Fibroblast of skin of right quadriceps (primary cell): Measurements from ENCODE around the gene TMEM178A.
"Not testable (repeated sequence)": the region's sequence is repeated elsewhere in the genome, so short reads cannot be mapped to it uniquely, and the experiment has no call there.

ENCODE experiments used
- DNase-seq: peaks from one replicate; pipeline ENCODE4 v3.0.0-alpha.2; 2013

TMEM178A gene

DNA sequence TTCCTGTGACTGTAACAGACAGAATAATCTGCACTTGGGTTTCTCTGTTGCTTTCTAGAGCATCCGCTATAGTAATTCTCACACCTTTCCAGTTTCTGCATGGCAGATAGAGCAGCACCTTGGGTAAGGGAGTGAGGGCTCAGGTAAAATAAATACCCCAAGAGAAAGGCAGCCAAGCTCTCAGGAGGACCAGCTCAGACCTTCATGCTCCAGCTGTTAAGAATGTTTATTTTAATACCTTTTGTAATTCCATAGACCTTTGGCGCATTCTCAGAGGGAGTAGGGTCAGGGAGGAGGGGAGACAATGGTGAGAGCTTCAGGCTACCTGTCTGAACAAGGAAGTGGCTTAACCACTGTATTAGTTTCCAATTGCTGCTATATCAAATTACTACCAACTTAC, 16.2 kb upstream of the TMEM178A start:
- no peak for DNase-seq

DNA sequence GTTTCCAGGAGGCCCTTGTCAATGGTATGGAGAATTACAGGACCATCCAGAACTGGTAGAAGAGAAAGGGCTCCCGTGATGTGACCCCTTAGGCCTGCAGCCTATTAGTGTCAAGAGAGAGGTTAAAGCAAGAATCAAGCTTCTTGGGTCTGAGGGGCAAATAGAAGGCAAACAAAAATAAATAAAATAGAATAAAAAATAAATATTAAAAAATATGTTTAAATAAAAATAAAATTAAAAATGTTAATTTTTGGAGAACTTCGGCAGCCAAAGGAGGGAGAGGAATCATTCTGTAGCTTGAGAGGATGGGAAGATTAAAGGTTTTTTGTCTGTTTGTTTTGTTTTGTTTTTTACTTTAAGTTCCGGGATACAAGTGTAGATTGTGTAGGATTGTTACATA, 15.2 kb upstream of the TMEM178A start:
- no peak for DNase-seq

DNA sequence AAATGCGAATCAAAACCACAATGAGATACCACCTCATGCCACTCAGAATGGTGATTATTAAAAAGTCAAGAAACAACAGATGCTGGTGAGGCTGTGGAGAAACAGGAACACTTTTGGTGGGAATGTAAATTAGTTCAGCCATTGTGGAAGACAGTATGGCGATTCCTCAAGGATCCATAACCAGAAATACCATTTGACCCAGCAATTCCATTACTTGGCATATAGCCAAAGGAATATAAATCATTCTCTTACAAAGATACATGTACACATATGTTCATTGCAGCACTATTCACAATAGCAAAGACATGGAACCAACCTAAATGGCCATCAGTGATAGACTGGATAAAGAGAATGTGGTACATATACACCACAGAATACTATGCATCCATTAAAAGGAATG, 9.5 kb upstream of the TMEM178A start:
- not testable (repeated sequence) for DNase-seq

DNA sequence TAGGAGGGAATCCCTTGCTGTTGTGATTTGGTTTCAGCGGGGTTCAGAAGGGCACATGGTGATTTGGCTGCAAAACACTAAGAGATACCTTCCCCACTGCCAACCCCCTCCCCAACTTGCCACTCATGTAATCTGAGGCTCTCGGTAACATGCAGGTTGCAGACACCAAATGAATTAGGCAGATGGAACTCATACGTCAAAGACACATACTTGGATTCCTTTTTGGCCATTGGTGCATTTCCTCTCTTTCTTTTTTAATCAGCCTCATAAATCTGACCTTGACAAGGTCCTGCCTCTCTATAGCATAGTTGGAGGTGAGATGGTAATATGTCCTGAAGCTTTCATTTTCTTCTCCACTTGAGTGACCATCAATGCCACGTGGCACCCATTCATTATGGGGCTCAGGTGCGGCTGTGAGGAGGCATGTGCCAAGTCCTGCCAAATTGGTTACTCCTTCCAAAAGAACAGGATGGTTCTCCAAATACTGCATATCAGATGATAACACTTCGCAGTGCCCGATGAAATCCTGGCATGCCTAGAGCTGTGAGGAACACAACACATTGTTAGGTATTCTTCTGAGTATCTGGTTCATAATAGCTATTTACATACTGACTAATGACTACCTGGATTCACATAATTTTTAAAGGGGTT, 8.3 kb upstream of the TMEM178A start:
- DNase-seq: no peak

DNA sequence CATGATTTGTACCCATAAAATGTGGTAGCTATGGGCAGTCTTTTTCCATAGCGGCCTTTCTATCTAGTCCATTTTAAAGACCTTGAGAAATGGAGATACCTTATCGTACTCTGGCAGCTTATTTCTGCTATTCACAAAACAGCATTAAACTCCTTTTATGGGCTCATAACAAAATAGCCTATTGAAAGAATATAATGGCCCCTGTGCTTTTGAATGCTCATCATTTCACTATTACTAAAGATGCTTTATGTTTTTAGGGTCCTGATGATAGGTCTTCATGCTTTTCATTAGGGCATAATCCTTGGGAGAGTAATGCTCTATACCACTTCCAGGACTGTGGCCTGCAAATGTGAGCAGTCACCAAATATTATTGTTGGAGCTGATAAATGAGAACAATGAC, 7.3 kb upstream of the TMEM178A start:
- no peak for DNase-seq

DNA sequence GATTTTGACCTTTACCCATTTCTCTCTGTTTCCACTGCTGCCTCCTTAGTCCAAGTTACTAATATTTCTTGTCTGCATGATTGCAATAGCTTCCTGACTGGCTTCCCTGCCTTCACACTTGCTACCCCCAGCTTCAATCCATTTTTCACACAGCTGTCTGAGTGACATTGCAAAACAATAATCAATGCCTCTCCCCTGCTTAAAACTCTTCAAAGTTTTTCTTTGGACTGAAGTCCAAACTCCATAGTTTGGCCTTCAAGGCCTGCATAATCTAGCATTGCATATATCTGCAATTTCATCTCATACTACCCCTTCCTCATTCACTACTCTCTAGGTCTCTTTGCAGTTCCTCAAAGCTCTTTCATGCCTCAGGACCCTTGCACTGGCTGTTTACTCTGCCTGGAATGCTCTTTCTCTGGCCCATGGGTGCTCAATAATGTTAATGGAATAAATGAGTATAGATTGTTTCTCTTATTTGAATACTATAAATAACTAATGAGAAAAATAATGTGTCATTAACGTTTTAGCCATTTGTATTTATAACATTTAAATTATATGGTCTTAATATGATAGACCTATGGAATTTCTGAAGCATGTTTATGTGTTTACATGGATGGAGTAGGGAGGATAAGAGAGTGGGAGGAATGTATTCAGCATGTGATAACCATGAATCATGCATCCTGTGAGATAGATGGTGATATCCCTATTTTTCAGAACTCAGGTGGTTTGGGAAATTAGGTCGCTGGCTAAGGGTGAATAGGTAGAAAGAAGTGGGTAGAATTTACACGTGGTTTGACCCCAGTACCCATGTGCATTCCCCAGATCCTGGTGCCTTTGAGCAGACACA, 5.7 kb upstream of the TMEM178A start:
- no peak for DNase-seq

DNA sequence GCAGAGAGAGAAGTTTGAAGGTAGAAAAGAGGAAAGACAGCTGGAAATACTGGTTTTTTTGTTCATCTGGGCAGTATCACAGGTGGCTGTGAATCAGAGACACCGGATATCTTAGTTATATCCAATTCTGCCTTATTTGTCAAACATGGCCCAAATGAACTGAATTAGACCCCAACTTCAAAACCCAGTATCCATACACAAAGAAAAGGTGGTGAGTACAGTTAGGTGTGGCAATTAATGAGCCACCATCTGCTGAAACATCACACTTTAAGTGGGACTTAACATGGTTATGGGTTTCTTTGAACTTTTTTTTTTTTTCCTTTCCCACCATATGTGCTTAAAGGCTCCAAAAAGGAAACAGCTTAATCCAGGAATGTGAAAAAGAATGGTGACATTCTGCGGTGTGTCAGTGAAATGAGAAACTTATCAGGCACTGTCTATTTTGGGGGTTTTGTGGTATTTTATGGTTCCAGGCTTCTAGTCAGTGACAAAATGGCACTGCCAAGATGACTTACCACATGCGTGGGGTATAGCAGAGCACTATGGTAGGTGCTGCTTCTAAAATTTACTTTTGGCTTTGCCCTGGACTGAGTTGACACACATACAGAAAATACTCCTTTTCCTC, 5.0 kb upstream of the TMEM178A start:
- DNase-seq: peak; percentile 50

DNA sequence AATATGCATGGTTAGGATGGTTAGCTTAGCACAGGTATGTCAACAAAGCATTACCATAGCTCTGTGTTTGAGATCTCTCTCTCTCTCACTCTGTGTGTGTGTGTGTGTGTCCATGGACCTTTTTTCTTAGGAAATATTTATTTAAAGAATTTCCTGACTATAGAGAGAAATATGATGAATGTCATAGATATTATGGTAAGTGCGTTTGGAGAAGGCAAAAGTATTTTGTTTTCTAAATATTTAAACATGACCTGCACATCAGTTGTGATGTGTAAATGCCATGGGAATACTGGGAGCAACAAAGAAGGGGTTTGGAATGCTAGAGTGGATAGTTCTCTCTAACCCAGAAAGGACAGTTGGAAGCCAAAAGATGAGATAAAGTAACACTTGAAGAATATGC, 3.9 kb upstream of the TMEM178A start:
- peak; percentile 43 for DNase-seq

DNA sequence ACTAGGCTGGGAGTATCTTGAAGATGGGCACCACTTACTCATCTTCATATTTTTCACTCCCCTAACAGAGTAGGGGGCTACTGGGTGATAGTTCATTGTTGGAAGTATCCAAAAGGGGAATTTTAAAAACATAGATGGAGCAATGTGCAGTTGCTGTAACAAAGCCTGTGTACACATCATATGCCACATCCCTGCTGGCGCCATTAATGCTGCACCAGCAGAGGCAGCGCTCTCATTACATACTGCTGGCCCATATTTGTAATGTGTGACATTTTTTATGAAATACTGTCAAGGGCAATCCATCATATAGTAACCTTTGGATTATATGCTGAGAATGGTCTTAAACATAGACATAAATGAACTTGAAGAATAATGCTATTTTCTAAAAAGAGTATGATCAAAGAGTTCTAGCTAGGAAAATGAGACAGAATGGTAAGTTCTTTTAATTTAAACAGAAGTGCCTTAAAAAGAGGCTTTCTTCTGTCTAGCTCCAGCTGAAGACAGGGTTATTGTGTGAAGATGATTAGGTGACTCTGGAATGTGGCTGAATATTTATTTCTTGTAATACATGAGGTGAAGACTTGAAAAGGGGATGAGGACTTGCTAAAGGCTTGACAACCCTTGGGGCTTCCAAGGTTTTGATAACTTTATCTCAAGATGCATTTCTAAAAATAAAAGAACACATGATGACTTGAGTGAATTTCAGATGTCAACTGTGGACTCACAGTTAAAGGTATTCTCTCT, 2.4 kb upstream of the TMEM178A start:
- no peak for DNase-seq

DNA sequence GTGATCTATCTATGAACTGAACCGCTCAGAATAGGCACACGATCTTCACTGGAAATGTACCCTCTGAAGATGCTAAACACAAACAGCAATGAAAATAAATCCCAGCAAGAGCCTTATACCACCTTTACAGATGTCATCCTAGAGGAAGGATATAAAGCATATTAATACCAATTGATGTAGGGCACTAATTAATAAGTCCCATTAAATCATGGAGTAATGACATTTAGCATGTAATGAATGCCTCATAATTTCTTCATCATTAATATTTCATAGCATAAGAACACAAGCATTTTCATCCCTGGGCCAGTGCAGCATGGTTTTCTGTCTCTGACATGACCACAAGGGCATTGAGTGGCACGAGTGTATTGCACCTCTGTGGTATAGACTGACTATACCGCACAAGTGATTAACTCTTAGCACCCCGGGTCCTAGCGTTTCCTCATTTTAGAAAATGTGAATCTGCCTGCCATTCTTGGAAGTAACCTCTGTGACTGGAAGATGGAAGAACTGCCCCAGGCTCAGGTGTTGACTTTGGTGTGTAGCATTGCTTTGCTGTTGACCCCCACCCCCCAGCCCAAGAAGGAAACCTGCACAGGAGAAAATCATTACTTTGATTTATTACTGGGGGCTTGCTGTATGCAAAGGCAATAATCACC, 1.4 kb upstream of the TMEM178A start:
- DNase-seq: no peak

DNA sequence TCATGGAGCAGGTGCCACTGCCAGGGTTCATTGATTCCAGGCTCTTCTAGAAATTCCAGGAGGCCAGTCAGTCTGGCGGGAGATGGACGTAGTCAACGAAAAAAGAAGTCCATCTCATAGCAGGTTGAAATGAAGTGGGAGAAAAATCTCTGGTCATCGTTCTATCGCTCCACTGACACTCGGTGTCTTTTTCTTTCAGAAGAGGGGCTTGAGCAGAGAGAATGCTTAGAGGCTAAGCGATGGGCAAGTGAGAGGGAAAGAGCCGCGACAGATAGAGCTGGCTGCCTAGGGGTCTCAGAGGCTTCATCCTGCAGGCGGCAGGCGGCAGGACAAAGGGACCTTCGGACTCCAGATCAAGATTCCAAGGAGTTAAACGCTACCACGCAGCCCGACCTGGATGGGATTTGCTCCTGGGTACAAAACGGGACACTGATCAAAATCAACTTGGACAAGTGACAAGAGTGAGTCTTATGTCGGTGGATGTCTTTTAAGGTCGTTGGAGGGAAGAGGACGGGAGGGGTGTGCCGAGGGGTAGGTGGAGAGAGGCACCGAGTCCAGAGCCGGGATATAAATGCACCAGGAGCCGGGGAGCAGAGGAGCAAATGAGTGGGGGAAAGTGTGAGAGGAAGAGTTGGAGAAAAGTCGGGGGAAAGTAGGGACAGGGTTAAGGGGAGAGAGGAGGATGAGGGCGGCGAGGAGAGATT, 677 bp upstream of the TMEM178A start:
- no peak for DNase-seq

DNA sequence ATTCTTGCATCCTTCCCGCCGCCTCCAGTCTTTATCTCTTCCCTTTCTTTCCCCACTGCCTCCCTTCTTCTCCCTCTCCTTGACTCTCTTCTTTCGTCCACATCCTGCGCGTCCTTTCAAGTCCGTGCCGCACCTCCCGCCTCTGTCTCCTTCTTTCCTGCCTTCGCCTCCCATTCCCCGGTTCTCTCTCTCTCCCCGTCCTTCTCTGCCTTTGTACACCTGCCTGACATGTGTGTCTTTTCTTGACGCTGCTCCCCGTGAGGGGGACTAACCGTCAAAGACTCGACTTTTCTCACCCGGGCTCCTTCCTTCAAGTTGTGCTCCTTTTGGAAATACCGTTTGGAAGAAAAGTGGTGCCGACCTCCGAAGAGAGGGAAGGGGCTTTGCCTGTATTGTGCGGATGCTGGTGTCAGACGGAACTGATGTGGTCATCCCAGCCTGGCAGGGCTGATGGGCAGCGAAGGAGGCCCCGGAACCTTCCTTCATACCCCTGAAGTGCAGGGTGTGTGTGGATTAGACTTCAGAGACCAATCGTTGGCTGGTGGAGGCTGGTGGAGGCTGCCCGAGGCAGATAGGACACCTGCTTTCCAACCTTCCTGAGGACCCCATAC, 879 bp downstream of the TMEM178A start:
- no peak for DNase-seq

DNA sequence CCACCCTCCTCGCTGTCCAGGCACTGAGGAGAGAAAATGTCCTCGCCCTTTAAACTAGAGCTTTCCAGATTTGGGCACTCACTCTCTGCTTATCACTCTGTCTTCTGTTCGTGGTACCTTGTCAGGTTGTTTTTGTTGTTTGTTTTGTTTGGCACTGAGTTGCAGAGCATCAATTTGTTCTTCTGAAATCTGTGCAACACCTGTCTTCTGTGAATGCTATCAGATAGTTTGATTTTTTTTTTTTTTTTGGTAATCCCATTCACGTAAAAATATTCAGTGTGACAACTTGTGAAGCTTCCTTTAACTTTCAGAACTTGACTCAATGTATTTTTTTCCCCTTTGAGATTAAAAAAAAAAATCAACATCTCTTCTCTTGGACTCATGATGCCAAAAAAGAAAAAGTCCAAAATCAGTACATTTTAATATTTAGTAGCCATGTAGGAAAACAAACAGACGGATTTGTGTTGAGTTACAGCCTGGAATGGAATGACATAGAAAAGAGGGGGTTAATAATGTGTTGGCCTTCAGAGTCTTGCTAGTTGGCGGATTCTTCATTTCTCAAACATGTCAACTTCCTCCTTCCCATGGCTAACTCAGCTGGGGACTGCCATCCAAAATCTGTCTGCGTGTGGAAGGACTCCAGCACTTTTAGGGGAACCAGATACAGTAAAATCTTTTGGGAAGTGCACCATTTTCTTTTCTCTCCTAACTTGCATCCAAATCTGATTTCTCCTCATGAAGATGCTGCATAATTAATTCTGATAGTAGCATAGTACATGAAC, 1.6 kb downstream of the TMEM178A start:
- DNase-seq: no peak

DNA sequence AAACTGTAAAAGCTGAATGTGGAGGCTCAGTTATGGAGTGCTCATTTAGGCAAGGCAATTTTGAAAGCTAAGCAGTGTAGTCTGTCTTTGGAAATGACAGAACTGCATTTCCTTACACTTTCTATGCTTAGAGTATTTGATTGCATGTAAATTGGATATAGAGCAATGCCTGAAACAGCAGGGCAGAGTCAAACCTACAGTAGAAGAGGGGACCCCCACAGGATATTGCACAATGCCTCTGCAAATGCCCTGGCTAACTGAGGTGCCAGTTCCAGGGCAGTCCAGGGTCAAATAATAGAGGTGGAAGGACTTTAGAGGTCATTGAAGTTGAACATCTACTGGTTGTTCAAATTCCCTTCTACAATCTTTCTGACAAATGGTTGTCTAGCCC, 2.2 kb downstream of the TMEM178A start:
- no peak for DNase-seq

DNA sequence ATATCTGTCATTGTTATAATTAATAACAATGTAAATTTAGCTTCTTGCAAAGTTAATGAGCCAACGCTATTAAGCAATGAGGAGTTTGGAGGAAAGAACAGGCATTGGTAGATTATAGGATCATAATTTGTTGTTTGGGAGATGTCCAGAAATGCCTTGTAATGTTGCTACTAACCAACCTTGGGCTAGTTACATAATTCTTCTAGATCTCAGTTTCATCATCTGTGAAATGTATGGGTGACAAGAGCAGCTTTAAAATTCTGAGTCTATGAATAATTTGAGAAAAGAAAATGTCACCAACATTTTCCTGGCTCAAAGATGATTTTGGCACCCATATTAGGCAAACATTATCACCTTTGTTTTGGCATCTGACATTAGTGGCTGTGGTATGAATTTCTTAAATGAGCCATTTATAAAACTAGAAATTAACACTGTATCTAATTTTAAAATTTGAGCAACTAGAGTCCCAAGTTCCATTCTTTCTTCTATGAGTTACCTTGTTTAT, 2.9 kb downstream of the TMEM178A start:
- no peak for DNase-seq

DNA sequence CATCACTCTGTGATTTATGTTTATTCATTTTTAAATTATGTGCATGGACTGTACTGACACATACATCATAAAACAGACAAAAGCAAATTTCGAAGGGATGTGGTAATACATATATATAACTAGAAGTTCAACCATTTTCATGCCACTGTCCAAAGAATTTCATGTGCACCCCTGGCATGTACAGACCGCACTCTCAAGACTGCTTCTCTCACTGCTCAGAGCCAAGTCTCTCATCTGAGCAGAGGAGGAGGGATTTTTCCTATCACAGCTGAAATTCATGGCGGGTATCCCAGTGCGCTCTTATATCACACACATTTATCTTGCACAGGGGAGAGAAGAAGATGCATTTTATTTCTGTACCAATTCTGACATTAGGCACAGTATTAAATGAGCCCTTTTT, 5.9 kb downstream of the TMEM178A start:
- DNase-seq: no peak

DNA sequence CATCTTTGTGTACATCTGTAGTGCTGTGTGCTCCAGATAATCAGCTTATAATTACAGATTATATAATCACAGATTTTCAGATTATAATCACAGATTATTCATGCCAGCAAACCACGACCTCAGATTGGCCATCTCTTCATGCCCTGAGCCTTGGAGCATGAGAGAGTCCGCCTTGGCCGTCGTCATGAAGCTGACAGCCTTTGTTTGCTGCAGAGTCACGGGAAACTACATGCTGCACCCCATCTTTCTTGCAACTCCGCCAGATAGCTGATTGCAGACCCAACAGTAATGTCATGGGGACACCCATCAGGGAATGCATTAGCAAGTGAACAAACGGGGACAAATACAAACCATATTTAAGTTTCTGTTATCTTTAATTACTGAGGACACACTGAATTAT, 7.3 kb downstream of the TMEM178A start:
- DNase-seq: no peak

DNA sequence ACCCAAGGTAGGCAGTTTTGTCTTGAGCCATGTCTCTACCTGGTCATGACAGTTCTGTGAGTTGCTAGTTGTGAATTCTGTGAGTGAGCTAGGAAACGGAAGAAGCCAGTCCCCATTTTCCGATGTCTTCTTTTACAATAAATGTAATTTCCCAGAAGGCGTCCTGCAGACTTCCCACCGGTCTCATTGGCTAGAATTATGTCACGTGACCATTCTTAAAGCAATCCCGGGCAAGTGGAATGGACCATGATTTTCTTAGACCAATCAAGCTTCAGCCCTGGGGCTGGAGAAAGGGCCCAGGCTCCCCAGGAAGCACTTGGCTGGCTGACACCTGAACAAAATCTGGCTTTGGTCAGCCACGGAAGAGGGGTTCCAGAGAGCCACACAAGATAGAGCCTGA, 10.6 kb downstream of the TMEM178A start:
- no peak for DNase-seq

DNA sequence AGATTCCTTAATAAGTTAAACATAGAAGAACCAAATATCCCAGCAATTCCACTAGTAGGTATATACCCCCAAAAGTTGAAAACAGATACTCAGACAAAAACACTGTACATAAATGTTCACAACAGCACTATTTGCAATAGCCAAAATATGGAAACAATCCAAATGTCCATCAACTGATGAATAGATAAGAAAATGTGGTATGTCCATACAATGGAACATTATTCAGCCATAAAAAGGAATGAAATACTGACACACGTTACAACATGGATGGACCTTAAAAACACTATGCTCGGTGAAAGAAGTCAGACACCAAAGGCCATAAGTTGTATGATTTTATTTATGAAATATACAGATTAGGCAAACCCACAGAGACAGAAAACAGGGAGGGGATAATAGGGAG, 12.5 kb downstream of the TMEM178A start:
- DNase-seq: no peak

DNA sequence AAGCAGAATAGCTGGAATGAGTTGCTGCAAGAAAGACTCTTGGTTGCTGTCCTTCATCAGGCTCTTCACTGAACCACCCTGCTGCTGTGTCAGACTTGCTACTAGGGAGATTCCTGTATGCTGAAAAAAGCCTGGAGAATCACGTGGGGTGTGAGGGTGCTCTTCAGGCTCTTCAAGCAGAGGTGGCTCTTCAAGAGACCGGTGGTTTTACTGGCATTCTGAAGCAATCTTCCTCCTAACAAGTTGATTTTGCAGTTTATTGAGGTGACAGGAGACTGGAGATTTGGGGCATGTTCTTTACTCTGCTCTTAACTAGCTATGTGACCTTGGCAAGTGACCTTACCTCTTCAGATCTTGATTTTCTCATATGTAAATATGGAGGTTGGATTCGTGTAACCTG, 14.1 kb downstream of the TMEM178A start:
- no peak for DNase-seq
